ENCODE results near the gene IGSF23. TPM values are rescaled to one million over a fixed set of nuclear protein-coding genes. Genes with fewer than 3 reads are reported as not detected.
A peak's percentile ranks its signal among the peaks of the same experiment; 100 is the strongest.
"Not testable (repeated sequence)": the region's sequence is repeated elsewhere in the genome, so short reads cannot be mapped to it uniquely, and the experiment has no call there.

Gene IGSF23
- total RNA-seq, 1 donor from 2014 or later = not detected

GRCh38 chr19:44621367-44621766 is 8.0 kb downstream of the IGSF23 start:
- peaks cover 3% of the 10 kb centered on the region for H3K4me1 Mint-ChIP-seq (ENCODE audit: unreplicated experiment)
- TF ChIP-seq CTCF (IDR thresholded peaks at IDR 0.05; ENCODE audit: unreplicated experiment) = no peak
- H3K27ac Mint-ChIP-seq (ENCODE audit: unreplicated experiment) = no peak overlapping the region
- H3K9me3 Mint-ChIP-seq (ENCODE audit: unreplicated experiment) = no peaks in the 10 kb centered on the region
- no peak for DNase-seq (ENCODE audit: low spot score)
- H3K36me3 Mint-ChIP-seq (ENCODE audit: low read depth, unreplicated experiment) = no peaks in the 10 kb centered on the region
- peaks cover 5% of the 10 kb centered on the region for H3K27me3 Mint-ChIP-seq (ENCODE audit: unreplicated experiment)
- no peak overlapping the region for H3K4me3 Mint-ChIP-seq (ENCODE audit: unreplicated experiment)

- H3K9me3 Mint-ChIP-seq (ENCODE audit: unreplicated experiment) = no peaks in the 10 kb centered on the region
- peaks cover 6% of the 10 kb centered on the region for H3K36me3 Mint-ChIP-seq (ENCODE audit: low read depth, unreplicated experiment)
- peaks cover 5% of the 10 kb centered on the region for H3K27me3 Mint-ChIP-seq (ENCODE audit: unreplicated experiment)
- peak overlapping the region; percentile 83 for H3K27ac Mint-ChIP-seq (ENCODE audit: unreplicated experiment)
- peaks cover 3% of the 10 kb centered on the region for H3K4me1 Mint-ChIP-seq (ENCODE audit: unreplicated experiment)
- H3K4me3 Mint-ChIP-seq (ENCODE audit: unreplicated experiment) = no peak overlapping the region
- no peak for TF ChIP-seq CTCF (IDR thresholded peaks at IDR 0.05; ENCODE audit: unreplicated experiment)
- peak; percentile 34 for DNase-seq (ENCODE audit: low spot score)
These were observed 9.7 kb downstream of the IGSF23 start for GRCh38 chr19:44623080-44623479.

GRCh38 chr19:44623626-44624025 is 10.3 kb downstream of the IGSF23 start:
- no peak overlapping the region for H3K27ac Mint-ChIP-seq (ENCODE audit: unreplicated experiment)

GRCh38 chr19:44624840-44625354 is 11.5 kb downstream of the IGSF23 start:
- Mint-ChIP-seq H3K4me1 (ENCODE audit: unreplicated experiment) (peaks cover 3% of the 10 kb centered on the region), H3K27me3 (ENCODE audit: unreplicated experiment) (peaks cover 10% of the 10 kb centered on the region), H3K36me3 (ENCODE audit: low read depth, unreplicated experiment) (peaks cover 6% of the 10 kb centered on the region), H3K27ac (ENCODE audit: unreplicated experiment) (no peak overlapping the region), H3K4me3 (ENCODE audit: unreplicated experiment) (no peak overlapping the region), H3K9me3 (ENCODE audit: unreplicated experiment) (no peaks in the 10 kb centered on the region)
- DNase-seq (ENCODE audit: low spot score) = no peak
- no peak for TF ChIP-seq CTCF (IDR thresholded peaks at IDR 0.05; ENCODE audit: unreplicated experiment)

More at GRCh38 chr19:44623626-44624025, 10.3 kb downstream of the IGSF23 start:
- Mint-ChIP-seq H3K27me3 (ENCODE audit: unreplicated experiment) (peaks cover 5% of the 10 kb centered on the region), H3K4me3 (ENCODE audit: unreplicated experiment) (no peak overlapping the region), H3K36me3 (ENCODE audit: low read depth, unreplicated experiment) (peaks cover 6% of the 10 kb centered on the region), H3K4me1 (ENCODE audit: unreplicated experiment) (peaks cover 3% of the 10 kb centered on the region), H3K9me3 (ENCODE audit: unreplicated experiment) (no peaks in the 10 kb centered on the region)
- no peak for TF ChIP-seq CTCF (IDR thresholded peaks at IDR 0.05; ENCODE audit: unreplicated experiment)
- no peak for DNase-seq (ENCODE audit: low spot score)

GRCh38 chr19:44625637-44626036 is 12.3 kb downstream of the IGSF23 start:
- DNase-seq (ENCODE audit: low spot score); H3K4me3 Mint-ChIP-seq (ENCODE audit: unreplicated experiment); H3K27ac Mint-ChIP-seq (ENCODE audit: unreplicated experiment); H3K9me3 Mint-ChIP-seq (ENCODE audit: unreplicated experiment); H3K36me3 Mint-ChIP-seq (ENCODE audit: low read depth, unreplicated experiment); H3K4me1 Mint-ChIP-seq (ENCODE audit: unreplicated experiment): not testable (repeated sequence)
- H3K27me3 Mint-ChIP-seq (ENCODE audit: unreplicated experiment) = peaks cover 10% of the 10 kb centered on the region

Measured in endothelial cell (in vitro differentiated cells).